ENCODE measurements around the gene HOXA3.
A peak's percentile ranks its signal among the peaks of the same experiment; 100 is the strongest.

Gene HOXA3

DNA sequence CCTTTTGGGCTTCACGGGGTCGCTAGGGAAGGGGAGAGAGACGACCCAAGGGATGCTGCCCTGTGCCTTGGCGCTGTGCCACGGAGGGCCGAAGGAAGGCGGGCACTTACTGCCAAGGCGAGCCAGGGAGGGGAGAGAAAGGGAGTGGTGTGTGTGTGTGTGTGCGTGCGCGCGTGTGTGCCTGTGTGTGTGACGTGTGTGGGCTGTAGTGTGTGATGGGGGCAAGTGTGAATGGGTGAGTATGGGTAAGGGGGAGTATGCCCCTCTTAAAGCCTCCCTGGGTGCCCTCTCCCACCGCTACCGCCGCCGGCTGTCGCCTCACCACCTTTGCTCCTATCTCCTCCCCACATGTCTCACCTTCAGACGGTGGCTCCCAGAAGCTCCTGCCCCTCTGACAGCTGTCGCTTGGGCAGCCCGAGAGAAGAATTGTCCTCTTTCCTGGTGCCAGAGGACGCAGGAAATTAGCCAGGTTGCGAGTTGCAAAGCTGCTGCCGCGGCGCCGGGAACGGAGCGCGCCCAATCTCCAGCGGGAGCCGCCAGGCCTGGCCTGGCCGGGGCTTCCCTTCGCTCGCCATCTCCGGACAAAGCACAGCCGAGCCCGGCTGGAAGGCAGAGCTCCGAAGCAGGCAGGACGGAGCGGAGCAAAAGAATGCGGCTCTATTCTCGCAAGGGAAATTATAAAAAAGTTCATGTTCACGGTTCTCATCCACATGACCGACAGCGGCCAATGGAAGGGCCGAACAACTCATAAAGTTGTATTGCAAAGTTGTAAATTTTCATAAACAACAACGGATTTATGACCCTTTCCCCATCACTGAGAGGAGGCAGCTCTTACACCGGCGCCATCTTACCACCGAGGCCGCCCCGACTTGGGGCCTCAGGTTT lies at the start of gene HOXA3:
Gene HOXA3, minus strand, starts transcription at position 653 of the 885 bp plus-strand sequence. CDS start 41,943 bp downstream, outside the sequence.
- DNase-seq = peak; percentile 69

DNA sequence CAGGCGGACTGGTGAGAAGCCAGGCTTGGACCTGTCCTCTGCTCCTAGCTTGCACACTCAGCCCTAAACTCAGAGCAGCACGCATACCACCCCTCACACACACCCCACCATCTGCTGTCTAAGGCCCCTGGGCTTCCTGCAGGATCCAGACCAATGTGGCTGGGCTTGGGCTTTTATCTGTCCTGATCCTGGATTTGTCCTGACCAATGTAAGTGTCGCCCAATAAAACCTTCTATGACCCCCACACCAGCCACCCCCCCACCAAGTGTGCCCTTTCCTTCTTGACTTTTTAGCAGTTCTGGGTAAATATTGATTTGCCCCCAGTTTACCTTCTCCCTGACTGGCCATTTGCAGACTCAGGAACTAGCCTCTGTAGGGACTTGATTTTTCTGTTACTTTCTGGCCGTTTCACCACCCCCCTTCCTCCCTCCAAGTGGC lies 49.2 kb upstream of the HOXA3 start:
- in situ Hi-C loops (cut with HindIII; ENCODE audit: low pct_ligation_motif_present, low pct_unique_long_range_greater_than_20kb, low sequenced_read_pairs) = loop anchor here (25.0 kb wide), 1 partner anchor 386 kb away; no protein-coding TSS in a partner anchor
- no peak for DNase-seq

More for the DNA sequence above, at the start of gene HOXA3:
- in situ Hi-C loops (cut with HindIII; ENCODE audit: low pct_ligation_motif_present, low pct_unique_long_range_greater_than_20kb, low sequenced_read_pairs) = no loop called here

DNA sequence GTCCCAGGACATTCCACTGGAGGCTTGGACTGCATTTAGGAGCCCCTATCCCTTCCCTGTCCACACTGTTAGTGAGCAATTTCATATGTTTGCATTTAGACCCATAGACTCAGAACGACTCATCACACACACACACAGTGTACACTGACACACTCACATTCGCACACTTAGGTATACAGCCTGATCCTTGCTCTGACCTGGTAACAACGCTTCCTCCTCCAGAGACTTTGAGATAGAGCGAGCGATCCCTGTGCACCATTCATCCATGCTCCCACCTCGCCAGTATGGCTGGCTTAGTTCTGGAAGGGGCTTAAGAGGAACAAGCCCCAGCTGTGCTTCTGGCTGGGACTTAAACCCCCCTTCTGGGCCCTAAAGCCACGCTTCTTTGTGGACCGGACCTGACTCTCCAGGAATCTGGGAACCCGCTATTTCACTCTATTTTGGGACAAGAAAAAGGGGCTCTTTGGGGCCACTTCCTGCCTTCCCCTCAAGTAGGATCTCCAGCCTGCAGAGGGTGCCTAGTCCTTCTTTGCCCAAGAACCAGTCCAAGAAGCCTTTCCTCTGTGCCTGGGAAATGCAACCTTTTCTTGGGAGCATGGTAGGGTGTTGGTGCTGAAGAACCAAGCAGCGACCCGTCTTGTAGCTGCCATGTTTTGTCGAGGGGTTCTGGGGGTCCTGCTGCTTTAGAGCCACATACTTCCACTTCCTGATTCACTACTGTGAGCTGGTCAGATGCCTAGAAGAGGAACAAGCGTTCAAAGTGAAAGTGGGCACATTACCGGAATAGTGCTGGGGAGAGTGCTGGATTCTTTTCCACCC lies 48.6 kb upstream of the HOXA3 start:
- DNase-seq = no peak
- in situ Hi-C loops (cut with HindIII; ENCODE audit: low pct_ligation_motif_present, low pct_unique_long_range_greater_than_20kb, low sequenced_read_pairs) = loop anchor here (25.0 kb wide), 1 partner anchor 386 kb away; no protein-coding TSS in a partner anchor

DNA sequence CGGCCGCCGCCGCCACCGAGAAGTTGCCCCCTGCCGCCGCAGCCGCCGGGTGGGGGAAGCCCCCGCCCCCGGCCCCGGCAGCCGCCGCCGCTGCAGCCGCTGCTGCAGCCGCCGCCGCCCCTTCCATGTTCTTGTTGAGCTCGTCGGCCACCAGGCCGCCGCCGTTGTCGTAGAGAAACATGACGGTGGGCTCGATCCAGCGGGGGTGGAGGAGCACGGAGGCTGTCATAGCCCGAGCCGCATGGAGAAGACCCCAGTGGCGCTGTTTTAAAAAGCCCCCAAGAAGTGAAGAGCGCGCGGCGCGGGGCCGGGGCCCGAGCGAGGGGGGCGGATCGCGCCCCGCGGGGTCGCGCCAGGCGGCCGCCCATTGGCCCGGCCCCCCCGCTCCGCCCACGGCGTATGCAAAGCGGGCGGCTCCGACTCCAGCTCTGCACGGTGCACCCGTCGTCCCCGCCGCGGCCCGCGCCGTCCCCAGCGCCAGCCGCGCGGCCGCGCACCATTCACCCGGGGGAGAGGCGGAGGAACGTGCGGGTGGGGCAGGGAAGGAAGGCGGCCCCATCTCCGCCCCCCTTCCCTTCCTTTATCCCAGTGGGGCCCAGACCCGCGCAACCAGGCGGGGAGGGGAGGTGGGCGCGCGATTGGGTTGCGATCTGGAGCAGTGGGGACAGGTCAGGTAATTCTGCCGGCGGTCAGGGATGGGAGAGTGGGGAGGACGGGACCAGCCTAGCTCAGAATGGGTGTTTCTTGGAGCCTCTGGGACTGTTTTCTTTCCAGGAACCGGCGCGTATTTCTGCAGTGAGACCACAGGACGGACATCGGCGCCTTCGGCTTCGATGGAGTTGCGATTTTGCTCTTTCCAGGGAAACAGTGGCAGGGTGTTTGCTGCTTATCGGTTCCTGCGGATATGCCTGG lies 47.7 kb upstream of the HOXA3 start, which contains the start of gene HOXA13:
Gene HOXA13, minus strand, starts transcription at position 243 of the 912 bp plus-strand sequence. Its CDS starts 14 bp downstream, at position 229.
- peak; percentile 84 for DNase-seq

DNA sequence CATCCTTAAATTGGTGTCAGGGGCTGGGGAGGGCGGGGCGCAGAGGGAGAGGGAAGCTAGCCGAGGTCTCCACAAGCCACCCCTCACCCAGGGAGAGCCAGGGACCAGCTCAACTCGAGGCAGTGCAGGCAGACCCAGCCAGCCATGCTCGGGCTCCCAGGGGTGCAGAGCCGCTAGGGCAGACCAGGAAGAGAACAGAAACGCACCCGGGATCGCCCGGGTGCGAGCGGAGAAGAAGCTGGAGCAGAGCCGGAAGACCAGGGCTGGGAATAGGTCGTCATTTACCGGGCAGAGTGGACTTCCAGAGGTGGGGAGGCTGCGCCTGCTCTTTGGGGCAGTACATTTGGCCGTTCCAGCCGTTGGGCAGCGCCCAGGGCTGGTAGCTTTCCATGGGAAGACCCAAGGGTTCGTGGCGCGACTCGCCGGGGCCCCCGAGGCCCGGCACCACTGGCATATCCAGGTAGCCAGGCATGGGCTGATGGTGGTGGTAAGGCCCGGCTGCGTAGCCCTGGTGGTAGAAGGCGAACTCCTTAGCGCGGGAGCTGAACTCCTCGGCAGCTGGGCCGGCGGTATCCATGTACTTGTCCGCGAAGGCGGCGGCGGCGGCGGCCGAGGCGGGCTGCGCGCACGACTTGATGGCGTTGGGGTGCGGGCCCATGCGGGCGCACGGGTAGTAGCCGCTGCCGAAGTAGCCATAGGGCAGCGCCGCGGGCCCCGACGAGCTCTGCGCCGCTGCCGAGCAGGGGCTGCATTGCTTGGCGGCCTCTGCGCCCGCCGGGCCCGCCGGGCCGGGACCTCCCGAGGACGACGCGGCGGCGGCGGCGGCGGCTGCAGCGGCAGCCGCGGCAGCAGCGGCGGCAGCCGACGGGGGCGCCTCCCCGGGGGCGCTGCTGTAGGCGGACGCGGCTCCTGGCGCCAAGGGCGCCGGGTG lies 46.8 kb upstream of the HOXA3 start:
- DNase-seq = peak; percentile 45

More for the DNA sequence above, 47.7 kb upstream of the HOXA3 start, which contains the start of gene HOXA13:
- in situ Hi-C loops (cut with HindIII; ENCODE audit: low pct_ligation_motif_present, low pct_unique_long_range_greater_than_20kb, low sequenced_read_pairs) = loop anchor here (25.0 kb wide), 1 partner anchor 387 kb away; no protein-coding TSS in a partner anchor

DNA sequence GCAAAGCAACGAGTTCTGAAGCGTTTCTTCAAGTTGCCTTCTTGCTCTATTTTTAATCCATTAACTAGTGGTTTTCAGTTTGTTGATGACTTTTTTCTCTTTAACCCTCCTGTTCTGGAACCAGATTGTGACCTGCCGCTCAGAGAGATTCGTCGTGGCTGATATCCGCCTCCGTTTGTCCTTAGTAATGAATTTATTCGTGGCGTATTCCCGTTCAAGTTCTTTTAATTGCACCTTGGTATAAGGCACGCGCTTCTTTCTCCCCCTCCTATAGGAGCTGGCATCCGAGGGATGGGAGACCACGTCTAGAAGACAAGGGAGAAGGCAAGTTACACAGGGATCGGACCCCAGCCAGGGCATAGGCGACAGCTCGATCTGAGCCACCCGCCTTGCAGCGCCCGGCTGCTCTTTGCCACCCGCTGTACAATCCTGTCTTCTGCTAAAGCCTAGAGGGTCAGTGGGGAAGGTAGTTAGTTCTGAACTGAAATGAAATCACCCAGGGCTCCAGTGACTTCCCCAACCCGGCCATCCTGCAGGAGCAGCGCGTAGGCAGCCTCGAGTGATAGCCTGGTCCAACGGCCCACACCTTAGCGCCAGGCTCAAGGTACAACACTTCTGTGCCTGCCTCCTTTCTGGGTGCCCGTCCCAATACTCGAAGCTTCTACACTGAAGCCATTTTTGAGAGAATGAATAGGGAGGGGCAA lies 45.9 kb upstream of the HOXA3 start:
- DNase-seq = no peak
- in situ Hi-C loops (cut with HindIII; ENCODE audit: low pct_ligation_motif_present, low pct_unique_long_range_greater_than_20kb, low sequenced_read_pairs) = no loop called here

More for the DNA sequence above, 46.8 kb upstream of the HOXA3 start:
- in situ Hi-C loops (cut with HindIII; ENCODE audit: low pct_ligation_motif_present, low pct_unique_long_range_greater_than_20kb, low sequenced_read_pairs) = no loop called here

DNA sequence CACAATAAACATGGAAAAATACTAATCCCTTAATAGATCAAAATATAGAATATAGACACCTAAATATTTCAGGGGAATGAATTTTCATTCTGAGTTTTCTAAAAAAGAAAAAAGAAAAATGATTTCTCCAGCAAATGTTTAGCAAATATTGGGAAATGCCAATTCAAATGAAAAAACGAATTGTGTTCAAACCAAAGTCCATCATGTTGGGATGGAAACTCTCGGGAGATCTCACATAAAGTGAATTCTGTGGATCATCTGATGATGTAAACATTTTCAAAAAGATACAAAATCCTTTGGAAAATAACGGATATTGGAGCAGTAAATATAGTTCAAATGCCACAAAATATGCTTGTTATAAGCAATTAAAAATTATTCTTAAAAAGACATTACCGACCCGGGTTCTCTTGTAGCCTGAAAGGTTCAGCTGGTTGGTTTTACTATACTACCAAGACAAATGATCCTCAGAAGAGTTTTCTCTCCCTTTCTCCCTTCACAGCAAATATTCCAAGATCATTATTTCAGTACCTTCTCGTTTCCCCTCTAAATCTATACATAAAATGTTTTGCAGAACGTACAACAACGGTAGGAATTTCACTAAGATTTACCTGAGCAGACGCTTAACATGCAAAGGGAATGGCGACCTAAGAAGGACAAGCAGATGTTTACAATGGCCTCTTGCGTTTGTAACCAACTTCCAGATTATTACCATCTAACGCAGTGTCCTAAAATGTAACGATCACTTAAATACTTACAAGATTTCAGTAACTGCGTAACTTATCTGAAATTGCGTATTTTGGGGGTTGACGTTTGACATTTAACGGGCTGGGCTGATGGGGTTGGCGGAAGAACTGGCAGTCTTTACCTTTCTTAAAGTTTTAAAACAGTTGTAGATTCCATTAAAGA lies 45.0 kb upstream of the HOXA3 start:
- in situ Hi-C loops (cut with HindIII; ENCODE audit: low pct_ligation_motif_present, low pct_unique_long_range_greater_than_20kb, low sequenced_read_pairs) = no loop called here
- DNase-seq = no peak

DNA sequence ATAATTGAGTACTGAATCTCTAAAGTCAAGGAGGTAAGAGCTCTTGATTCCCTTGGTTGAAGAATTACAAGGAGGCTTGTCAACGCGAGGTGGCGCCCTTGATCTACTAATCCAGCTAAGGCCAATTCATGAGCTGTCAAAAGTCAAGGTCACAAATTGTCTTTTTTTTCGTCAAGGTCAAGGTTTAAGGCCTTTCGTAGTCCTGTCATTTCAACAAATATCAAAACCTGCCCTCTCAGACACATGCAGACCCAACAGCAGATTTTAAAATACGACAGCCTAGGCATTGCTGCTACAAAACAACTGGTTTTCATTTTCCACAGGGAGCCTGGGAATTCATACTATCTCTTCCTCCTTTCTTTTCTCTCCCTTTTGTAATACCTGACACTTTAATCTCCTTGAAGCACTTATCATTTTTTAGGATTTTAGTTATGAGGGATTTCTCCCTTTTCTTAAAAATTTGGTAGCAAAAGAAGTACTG lies 43.9 kb upstream of the HOXA3 start:
- in situ Hi-C loops (cut with HindIII; ENCODE audit: low pct_ligation_motif_present, low pct_unique_long_range_greater_than_20kb, low sequenced_read_pairs) = no loop called here
- peak; percentile 78 for DNase-seq

DNA sequence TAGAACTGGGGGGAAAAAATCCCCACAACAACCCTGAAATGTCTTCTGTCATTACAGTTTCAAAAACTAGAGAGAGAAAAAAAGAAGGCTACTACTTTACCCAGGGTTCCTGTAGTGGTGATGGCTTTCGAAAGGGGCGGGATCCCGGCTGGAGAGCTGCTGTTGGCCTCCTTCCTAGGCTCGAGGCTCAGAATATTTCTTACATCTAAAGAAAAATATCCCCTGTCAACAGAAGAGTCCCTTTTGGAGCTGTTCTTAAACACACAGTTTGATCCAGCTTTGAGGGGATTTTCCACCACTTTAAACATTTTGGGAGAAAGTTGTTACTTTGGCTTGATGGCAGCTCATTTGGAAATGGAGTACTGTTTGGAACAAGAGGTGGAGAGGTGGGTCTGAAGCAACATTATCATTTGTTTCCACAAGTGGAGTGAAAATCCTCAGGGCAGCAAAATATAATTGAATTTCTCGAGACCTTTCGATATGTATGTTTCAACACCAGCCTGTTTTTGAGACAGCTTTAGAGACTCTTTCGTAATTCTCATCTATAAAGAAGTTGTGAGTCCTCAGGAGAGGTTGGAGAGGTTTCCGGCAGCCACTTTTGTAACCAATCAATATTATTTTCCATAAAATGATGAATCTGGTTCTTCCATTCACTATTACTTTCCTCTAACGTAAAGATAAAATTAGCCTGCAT lies 42.5 kb upstream of the HOXA3 start:
- DNase-seq = no peak
- in situ Hi-C loops (cut with HindIII; ENCODE audit: low pct_ligation_motif_present, low pct_unique_long_range_greater_than_20kb, low sequenced_read_pairs) = no loop called here

DNA sequence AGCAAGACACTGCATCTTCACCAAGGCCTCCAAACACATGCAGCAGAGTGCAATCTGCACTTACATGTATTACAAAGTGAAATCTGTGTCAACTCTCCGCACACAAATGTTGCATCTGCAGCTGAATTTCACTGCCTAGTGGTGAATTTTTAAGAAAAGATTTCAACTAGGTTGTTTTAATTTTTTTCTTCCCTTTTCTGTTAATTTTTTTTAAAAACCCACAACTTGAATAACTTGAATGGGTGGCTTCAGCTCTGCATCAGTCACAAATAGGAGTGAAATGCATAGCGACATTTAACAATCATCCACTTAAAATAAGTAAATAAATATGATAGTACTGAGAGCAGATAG lies 41.6 kb upstream of the HOXA3 start:
- DNase-seq = no peak
- in situ Hi-C loops (cut with HindIII; ENCODE audit: low pct_ligation_motif_present, low pct_unique_long_range_greater_than_20kb, low sequenced_read_pairs) = no loop called here

DNA sequence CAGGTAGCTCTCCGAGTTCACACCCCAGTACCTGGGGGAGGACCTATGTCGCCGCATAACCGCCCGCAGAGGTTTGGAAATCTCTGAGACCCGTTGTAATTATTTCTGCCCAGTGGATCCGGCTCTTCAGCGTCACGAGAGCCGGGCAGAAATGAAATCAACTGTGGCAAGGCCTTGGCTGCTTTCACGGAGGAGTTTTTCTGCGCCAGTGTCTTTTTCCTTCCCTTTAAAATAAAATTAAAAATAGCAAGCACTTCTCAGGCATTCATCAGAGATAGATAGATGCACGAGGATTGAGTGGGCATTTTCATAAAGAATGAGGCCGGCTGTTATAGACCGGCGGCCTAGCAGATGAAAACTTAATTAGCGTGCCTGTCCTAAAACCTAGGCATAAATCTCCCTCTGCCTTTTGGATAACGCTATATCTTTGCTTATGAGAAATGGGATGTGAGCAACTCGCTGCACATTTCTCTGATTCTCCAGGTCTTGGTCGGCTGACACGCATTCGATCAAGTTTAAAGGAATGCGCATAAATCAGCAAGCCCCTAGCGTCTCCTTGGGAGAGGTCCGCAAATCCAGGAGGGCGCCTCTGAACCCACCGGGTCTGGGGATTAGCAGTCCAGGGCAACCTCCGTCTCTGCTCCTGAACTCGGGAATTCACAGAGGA lies 41.1 kb upstream of the HOXA3 start:
- no peak for DNase-seq
- in situ Hi-C loops (cut with HindIII; ENCODE audit: low pct_ligation_motif_present, low pct_unique_long_range_greater_than_20kb, low sequenced_read_pairs) = no loop called here

DNA sequence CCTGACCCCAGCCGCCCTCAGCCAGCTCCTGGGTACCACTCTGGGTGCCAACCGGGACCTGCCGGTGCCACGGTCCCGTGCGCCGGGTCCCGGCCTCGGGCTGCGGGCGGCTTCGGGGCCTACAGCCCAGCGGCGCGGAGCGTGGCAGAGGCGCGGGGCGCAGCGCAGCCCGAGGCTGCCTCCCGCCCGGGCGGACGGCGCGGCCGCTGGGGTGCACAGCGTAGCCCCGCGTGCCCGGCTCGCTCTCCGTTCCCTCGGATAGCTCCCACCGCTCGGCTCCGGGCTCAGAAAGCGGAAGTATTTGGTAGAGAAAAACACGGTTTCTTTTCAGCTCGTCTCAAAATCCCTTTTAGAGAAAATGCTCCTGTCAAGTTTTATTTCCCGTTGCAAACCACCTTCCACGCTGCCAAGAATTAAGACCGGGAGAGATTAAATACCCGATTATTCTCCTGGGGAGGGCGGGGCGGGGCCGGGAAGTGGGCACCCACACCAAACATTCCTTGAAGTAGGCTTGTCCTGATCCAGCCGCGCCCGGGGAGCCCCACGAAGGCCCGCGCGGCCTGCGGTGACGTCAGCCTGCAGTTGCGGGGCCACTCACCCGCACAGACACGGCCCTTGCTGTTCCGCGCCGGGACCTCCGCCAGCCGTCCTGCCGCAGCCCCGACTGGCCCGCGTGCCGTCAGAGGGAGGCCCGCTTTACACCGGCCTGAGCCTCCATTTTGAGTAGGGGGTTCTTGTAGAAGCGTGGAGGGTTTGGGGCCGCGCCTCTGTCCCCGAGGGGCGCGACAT lies 40.4 kb upstream of the HOXA3 start:
- DNase-seq = peak; percentile 40
- in situ Hi-C loops (cut with HindIII; ENCODE audit: low pct_ligation_motif_present, low pct_unique_long_range_greater_than_20kb, low sequenced_read_pairs) = no loop called here

DNA sequence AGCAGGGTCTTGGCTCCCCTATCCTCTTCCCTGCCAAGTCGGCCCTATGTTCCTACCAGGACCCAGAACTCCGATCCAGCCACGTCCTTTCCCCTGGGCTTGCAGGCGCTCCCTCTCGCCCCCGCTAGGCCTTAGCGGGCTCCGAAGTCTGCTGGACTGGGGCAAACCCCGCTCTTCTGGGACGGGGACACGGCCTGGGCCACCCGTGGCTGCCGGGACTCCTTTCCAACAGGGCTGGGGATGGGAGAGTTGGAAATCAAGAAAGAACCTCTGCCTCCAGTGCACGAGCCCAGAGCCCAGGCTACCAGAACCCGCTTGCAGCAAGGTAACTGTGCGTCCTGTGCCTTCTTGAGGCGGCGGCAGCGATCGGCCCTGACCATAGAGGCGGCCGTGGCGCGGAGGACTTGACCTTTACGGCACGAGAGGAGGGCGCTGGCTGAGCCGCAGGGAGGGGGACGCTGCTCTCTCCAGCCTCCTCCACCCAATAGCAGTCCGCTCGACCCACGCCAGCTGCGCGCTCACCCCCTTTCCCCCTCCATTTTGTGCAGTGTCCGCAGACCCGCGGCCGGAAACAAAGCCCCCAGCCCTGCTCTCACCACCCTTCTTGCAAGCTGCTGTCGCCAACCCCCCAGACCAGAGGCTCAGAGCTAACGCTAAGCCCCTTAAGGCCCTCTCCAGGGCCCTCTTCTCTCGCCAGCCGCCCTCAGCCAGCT lies 39.6 kb upstream of the HOXA3 start:
- in situ Hi-C loops (cut with HindIII; ENCODE audit: low pct_ligation_motif_present, low pct_unique_long_range_greater_than_20kb, low sequenced_read_pairs) = no loop called here
- no peak for DNase-seq

All from ACHN (cell line).